ENCODE measurements around the gene CCDC73.
A peak's percentile ranks its signal among the peaks of the same experiment; 100 is the strongest.
"Not testable (repeated sequence)": the region's sequence is repeated elsewhere in the genome, so short reads cannot be mapped to it uniquely, and the experiment has no call there.

Gene CCDC73

GRCh38 chr11:32796425-32796824 lies 2.0 kb upstream of the CCDC73 start:
- no peak for DNase-seq (ENCODE audit: low spot score)

- peak; percentile 61 for DNase-seq (ENCODE audit: low spot score)
Observed at GRCh38 chr11:32792948-32793475, 1.4 kb downstream of the CCDC73 start.

- DNase-seq (ENCODE audit: low spot score): no peak
Observed at GRCh38 chr11:32792111-32792947, 2.1 kb downstream of the CCDC73 start.

GRCh38 chr11:32790916-32791315 lies 3.5 kb downstream of the CCDC73 start:
- DNase-seq (ENCODE audit: low spot score): no peak

- DNase-seq (ENCODE audit: low spot score): no peak
Observed at GRCh38 chr11:32786811-32787210, 7.7 kb downstream of the CCDC73 start.

- DNase-seq (ENCODE audit: low spot score): no peak
Observed at GRCh38 chr11:32785262-32785661, 9.2 kb downstream of the CCDC73 start.

- DNase-seq (ENCODE audit: low spot score): no peak
Observed at GRCh38 chr11:32781721-32782120, 12.7 kb downstream of the CCDC73 start.

GRCh38 chr11:32780839-32781238 lies 13.6 kb downstream of the CCDC73 start:
- not testable (repeated sequence) for DNase-seq (ENCODE audit: low spot score)

- no peak for DNase-seq (ENCODE audit: low spot score)
Observed at GRCh38 chr11:32779136-32779535, 15.3 kb downstream of the CCDC73 start.

- DNase-seq (ENCODE audit: low spot score): no peak
Observed at GRCh38 chr11:32775908-32776307, 18.6 kb downstream of the CCDC73 start.

- DNase-seq (ENCODE audit: low spot score): no peak
Observed at GRCh38 chr11:32774081-32774480, 20.4 kb downstream of the CCDC73 start.

- DNase-seq (ENCODE audit: low spot score): no peak
Observed at GRCh38 chr11:32772731-32773130, 21.7 kb downstream of the CCDC73 start.

GRCh38 chr11:32761774-32762173 lies 32.7 kb downstream of the CCDC73 start:
- DNase-seq (ENCODE audit: low spot score): not testable (repeated sequence)

- no peak for DNase-seq (ENCODE audit: low spot score)
Observed at GRCh38 chr11:32758291-32758690, 36.2 kb downstream of the CCDC73 start.

- DNase-seq (ENCODE audit: low spot score): not testable (repeated sequence)
Observed at GRCh38 chr11:32753181-32753580, 41.3 kb downstream of the CCDC73 start.

- no peak for DNase-seq (ENCODE audit: low spot score)
Observed at GRCh38 chr11:32752001-32752400, 42.5 kb downstream of the CCDC73 start.

GRCh38 chr11:32751381-32751780 lies 43.1 kb downstream of the CCDC73 start:
- no peak for DNase-seq (ENCODE audit: low spot score)

- no peak for DNase-seq (ENCODE audit: low spot score)
Observed at GRCh38 chr11:32729976-32730375, 64.5 kb downstream of the CCDC73 start.

- DNase-seq (ENCODE audit: low spot score): no peak
Observed at GRCh38 chr11:32723332-32723731, 71.1 kb downstream of the CCDC73 start.

- no peak for DNase-seq (ENCODE audit: low spot score)
Observed at GRCh38 chr11:32722255-32722654, 72.2 kb downstream of the CCDC73 start.

- DNase-seq (ENCODE audit: low spot score): no peak
Observed at GRCh38 chr11:32713496-32713895, 81.0 kb downstream of the CCDC73 start.

- DNase-seq (ENCODE audit: low spot score): not testable (repeated sequence)
Observed at GRCh38 chr11:32708978-32709377, 85.5 kb downstream of the CCDC73 start.

GRCh38 chr11:32706985-32707741 lies 87.3 kb downstream of the CCDC73 start:
- no peak for DNase-seq (ENCODE audit: low spot score)

All from CD4-positive, alpha-beta T cell treated with Interleukin-2 at 100 ng/mL for 4 hours (primary cell).